ENCODE results near the gene ZBTB16.

The ZBTB16 gene

GRCh38 chr11:114244726-114245394 is 185.3 kb downstream of the ZBTB16 start:
- no peak overlapping the region for H3K4me3 ChIP-seq (ENCODE audit: low read length)
- H3K9me2 ChIP-seq (replicated peaks; ENCODE audit: insufficient read depth, low read length): no peaks in the 10 kb centered on the region
- H3K4me1 ChIP-seq (ENCODE audit: low read length): no peaks in the 10 kb centered on the region
- no peaks in the 10 kb centered on the region for H3K36me3 ChIP-seq (replicated peaks; ENCODE audit: insufficient read depth, low read length)
- TF ChIP-seq EZH2 (optimal IDR thresholded peaks at IDR 0.05; ENCODE audit: low read depth, low read length) (no peak), EZH2phosphoT487 (IDR thresholded peaks at IDR 0.05; ENCODE audit: low read length) (no peak), CTCF (IDR thresholded peaks at IDR 0.05; ENCODE audit: low read length) (no peak)
- no peak overlapping the region for H2AFZ ChIP-seq (ENCODE audit: low read length)
- no peaks in the 10 kb centered on the region for H3K27me3 ChIP-seq (replicated peaks; ENCODE audit: insufficient read depth, low read length)
- no peak overlapping the region for H3K4me2 ChIP-seq (ENCODE audit: low read depth, low read length)
- H3K79me2 ChIP-seq (ENCODE audit: low read length): no peaks in the 10 kb centered on the region
- no peaks in the 10 kb centered on the region for H3K9me3 ChIP-seq (replicated peaks; ENCODE audit: insufficient read depth, low read length)
- H3K9ac ChIP-seq (ENCODE audit: low read length): no peak overlapping the region
- H3F3A ChIP-seq (ENCODE audit: insufficient read depth, low read length): no peaks in the 10 kb centered on the region
- DNase-seq: no peak
- no peaks in the 10 kb centered on the region for H4K20me1 ChIP-seq (ENCODE audit: insufficient read depth, low read length)
- H3K27ac ChIP-seq (ENCODE audit: low read length): no peak overlapping the region

GRCh38 chr11:114246321-114247069 is 187.0 kb downstream of the ZBTB16 start:
- Histone ChIP-seq H3F3A (ENCODE audit: insufficient read depth, low read length) (no peaks in the 10 kb centered on the region), H3K9me2 (replicated peaks; ENCODE audit: insufficient read depth, low read length) (no peaks in the 10 kb centered on the region), H4K20me1 (ENCODE audit: insufficient read depth, low read length) (no peaks in the 10 kb centered on the region), H3K27me3 (replicated peaks; ENCODE audit: insufficient read depth, low read length) (no peaks in the 10 kb centered on the region), H3K36me3 (replicated peaks; ENCODE audit: insufficient read depth, low read length) (no peaks in the 10 kb centered on the region), H3K4me2 (ENCODE audit: low read depth, low read length) (no peak overlapping the region), H3K9ac (ENCODE audit: low read length) (no peak overlapping the region), H2AFZ (ENCODE audit: low read length) (no peak overlapping the region), H3K4me1 (ENCODE audit: low read length) (no peaks in the 10 kb centered on the region), H3K27ac (ENCODE audit: low read length) (no peak overlapping the region), H3K79me2 (ENCODE audit: low read length) (no peaks in the 10 kb centered on the region), H3K9me3 (replicated peaks; ENCODE audit: insufficient read depth, low read length) (no peaks in the 10 kb centered on the region), H3K4me3 (ENCODE audit: low read length) (no peak overlapping the region)
- TF ChIP-seq CTCF (IDR thresholded peaks at IDR 0.05; ENCODE audit: low read length): no peak
- no peak for DNase-seq

- H3K36me3 ChIP-seq (replicated peaks; ENCODE audit: insufficient read depth, low read length): no peaks in the 10 kb centered on the region
- H2AFZ ChIP-seq (ENCODE audit: low read length): no peak overlapping the region
Measured at GRCh38 chr11:114247070-114247789, 187.7 kb downstream of the ZBTB16 start.

More at GRCh38 chr11:114247070-114247789, 187.7 kb downstream of the ZBTB16 start:
- Histone ChIP-seq H3K27ac (ENCODE audit: low read length) (no peak overlapping the region), H3K4me3 (ENCODE audit: low read length) (no peak overlapping the region), H3K9me3 (replicated peaks; ENCODE audit: insufficient read depth, low read length) (no peaks in the 10 kb centered on the region), H3K4me2 (ENCODE audit: low read depth, low read length) (no peak overlapping the region), H3K4me1 (ENCODE audit: low read length) (no peaks in the 10 kb centered on the region), H3K79me2 (ENCODE audit: low read length) (no peaks in the 10 kb centered on the region), H3K27me3 (replicated peaks; ENCODE audit: insufficient read depth, low read length) (no peaks in the 10 kb centered on the region), H3K9ac (ENCODE audit: low read length) (no peak overlapping the region), H4K20me1 (ENCODE audit: insufficient read depth, low read length) (no peaks in the 10 kb centered on the region), H3F3A (ENCODE audit: insufficient read depth, low read length) (no peaks in the 10 kb centered on the region), H3K9me2 (replicated peaks; ENCODE audit: insufficient read depth, low read length) (no peaks in the 10 kb centered on the region)
- no peak for DNase-seq
- no peak for TF ChIP-seq CTCF (IDR thresholded peaks at IDR 0.05; ENCODE audit: low read length)
- TF ChIP-seq EZH2phosphoT487 (IDR thresholded peaks at IDR 0.05; ENCODE audit: low read length): no peak
- TF ChIP-seq EZH2 (optimal IDR thresholded peaks at IDR 0.05; ENCODE audit: low read depth, low read length): no peak

Data from MM.1S (cell line).